Endothelial cell of umbilical vein (primary cell): ENCODE measurements around the gene CTDSPL. TPM values are rescaled to one million over a fixed set of nuclear protein-coding genes. Genes with fewer than 3 reads are reported as not detected.

Source experiments
- BruUV-seq: library from RNA; stranded (reverse); fragments of 400-500 nt; replicated peaks from 2 replicates; lab custom pipeline; 2021; lab: Mats Ljungman, UMichigan
- CTCF ChIA-PET: fragments of 300-600, 350-600 bp; sonication (Branson Sonifier 250); formaldehyde crosslinking; loops from one replicate; lab custom pipeline; 2021; ENCODE audit warnings: antibody characterized with exemption, inconsistent platforms; lab: Charles Lee
- POLR2A ChIA-PET: fragments of 300-600, 350-600 bp; sonication (Branson Sonifier 250); formaldehyde crosslinking; loops from one replicate; lab custom pipeline; 2021; ENCODE audit warnings: antibody characterized with exemption, inconsistent platforms; lab: Charles Lee
- DNase-seq: peaks from one replicate; pipeline ENCODE4 v3.0.0-alpha.2; 2011; ENCODE audit warnings: low read depth, low spot score
- FAIRE-seq: peaks from 2 replicates; lab custom pipeline; 2011; peaks lifted over from hg19 to GRCh38; lab: Jason Lieb, UNC
- H2AFZ ChIP-seq: 2 replicates; pipeline ENCODE4 v1.6.0; 2012; ENCODE audit warnings: low read depth, low read length, control low read depth, inconsistent platforms
- H3K27ac ChIP-seq: 2 replicates; pipeline ENCODE4 v1.5.1; 2011; ENCODE audit warnings: low read depth, mild to moderate bottlenecking, control low read depth, low read length, moderate library complexity; ENCODE audit not compliant: insufficient read depth
- H3K27me3 ChIP-seq, 2 experiments: 2 replicates each; pipeline versions ENCODE4 v1.6.0 to v1.6.1; 2011; ENCODE audit warnings: low read length in 2 of 2, mixed read lengths in 1 of 2; ENCODE audit not compliant: control insufficient read depth in 2 of 2, insufficient read depth in 2 of 2
- H3K36me3 ChIP-seq, 2 experiments: 2 replicates in 1 of 2; 3 replicates in 1 of 2; pipeline ENCODE4 v1.5.1; 2011; ENCODE audit warnings: low read length in 2 of 2, mild to moderate bottlenecking in 1 of 2, moderate library complexity in 1 of 2; ENCODE audit not compliant: control insufficient read depth in 2 of 2, insufficient read depth in 2 of 2; ENCODE audit errors: extremely low read depth in 1 of 2
- H3K4me1 ChIP-seq: 3 replicates; pipeline ENCODE4 v1.5.1; 2011; ENCODE audit warnings: mild to moderate bottlenecking, low read length; ENCODE audit not compliant: control insufficient read depth, insufficient read depth; ENCODE audit errors: extremely low read depth
- H3K4me2 ChIP-seq: 2 replicates; pipeline ENCODE4 v1.6.1; 2011; ENCODE audit warnings: low read length, control low read depth, mixed read lengths; ENCODE audit not compliant: insufficient read depth
- H3K4me3 ChIP-seq, 3 experiments: fragments of 200-600 bp in 1 of 3; sonication (generic), shearing (Covaris generic) in 1 of 3; replicated peaks in 1 of 3; 2 replicates each; pipeline ENCODE4 v1.5.1; 2011 to 2016; ENCODE audit warnings: control low read depth in 3 of 3, low read length in 3 of 3, mild to moderate bottlenecking in 2 of 3, inconsistent platforms in 1 of 3, low read depth in 1 of 3, moderate library complexity in 1 of 3; ENCODE audit not compliant: insufficient read depth in 1 of 3
- H3K79me2 ChIP-seq: 2 replicates; pipeline ENCODE4 v1.6.0; 2012; ENCODE audit warnings: low read length, inconsistent platforms; ENCODE audit not compliant: control insufficient read depth, insufficient read depth
- H3K9ac ChIP-seq: replicated peaks from 2 replicates; pipeline ENCODE3; 2011; ENCODE audit warnings: low read length, control low read depth; ENCODE audit not compliant: insufficient read depth; ENCODE audit errors: extremely low read depth
- H3K9me1 ChIP-seq: replicated peaks from 3 replicates; pipeline ENCODE4 v1.6.0; 2011; ENCODE audit warnings: mild to moderate bottlenecking, low read length; ENCODE audit not compliant: control insufficient read depth, insufficient read depth; ENCODE audit errors: extremely low read depth
- H3K9me3 ChIP-seq: replicated peaks from 2 replicates; pipeline ENCODE4 v1.5.1; 2012; ENCODE audit warnings: low read length, inconsistent platforms; ENCODE audit not compliant: control insufficient read depth, insufficient read depth
- H4K20me1 ChIP-seq: replicated peaks from 2 replicates; pipeline ENCODE3; 2011; ENCODE audit warnings: mild to moderate bottlenecking, low read length; ENCODE audit not compliant: control insufficient read depth, insufficient read depth; ENCODE audit errors: extremely low read depth
- CTCF ChIP-seq, 2 donors: IDR thresholded peaks; 1 replicate in 1 of 2; 2 replicates in 1 of 2; pipeline ENCODE4 v1.5.1; 2011; ENCODE audit warnings: low read length in 2 of 2, mild to moderate bottlenecking in 2 of 2, moderate library complexity in 2 of 2, control low read depth in 1 of 2, inconsistent platforms in 1 of 2, low read depth in 1 of 2; ENCODE audit not compliant: insufficient read depth in 1 of 2; ENCODE audit errors: extremely low read depth in 1 of 2
- EZH2 ChIP-seq: IDR thresholded peaks from 2 replicates; pipeline ENCODE4 v1.6.1; 2012; ENCODE audit warnings: borderline replicate concordance, low read depth, mild to moderate bottlenecking, moderate library complexity, low read length, inconsistent platforms; ENCODE audit not compliant: severe bottlenecking
- FOS ChIP-seq: IDR thresholded peaks from 2 replicates; pipeline ENCODE4 v1.6.1; 2011; ENCODE audit warnings: mild to moderate bottlenecking, low read length, moderate library complexity, borderline replicate concordance; ENCODE audit not compliant: insufficient read depth
- GATA2 ChIP-seq: IDR thresholded peaks from 2 replicates; pipeline ENCODE4 v1.7.0; 2011; ENCODE audit warnings: low read depth, mild to moderate bottlenecking, moderate library complexity, mixed read lengths, low read length; ENCODE audit not compliant: insufficient read length, insufficient read depth
- JUN ChIP-seq: IDR thresholded peaks from 2 replicates; pipeline ENCODE4 v1.6.1; 2011; ENCODE audit warnings: borderline replicate concordance, low read depth; ENCODE audit not compliant: insufficient read length, insufficient read depth
- MAX ChIP-seq: IDR thresholded peaks from 2 replicates; pipeline ENCODE4 v1.6.1; 2011; ENCODE audit not compliant: insufficient read depth, insufficient read length
- MYC ChIP-seq: IDR thresholded peaks from one replicate; pipeline ENCODE4 v1.6.1; 2011; ENCODE audit warnings: mild to moderate bottlenecking, low read depth, low read length
- POLR2A ChIP-seq: IDR thresholded peaks from 2 replicates; pipeline ENCODE4 v1.6.1; 2012; ENCODE audit warnings: low read depth, mild to moderate bottlenecking, control low read depth, low read length
- POLR2AphosphoS5 ChIP-seq: IDR thresholded peaks from 2 replicates; pipeline ENCODE4 v1.6.1; 2012; ENCODE audit warnings: low read depth, mild to moderate bottlenecking, control low read depth, low read length, moderate library complexity; ENCODE audit not compliant: insufficient read depth
- dilution Hi-C: fragments of 300-500 bp; cut with MboI; formaldehyde crosslinking; loops from one replicate; pipeline ENCODE4 v1.15.0; 2019; ENCODE audit warnings: low sequenced_read_pairs; ENCODE audit not compliant: extremely low pct_ligation_motif_present
- intact Hi-C: fragments of 100-400 bp; cut with micrococcal nuclease; formaldehyde crosslinking; loops from one replicate; pipeline ENCODE4 v1.10.0; 2022
- polyA plus RNA-seq, 4 experiments: library from polyadenylated mRNA; depleted of rRNA in 3 of 4; stranded (reverse) in 3 of 4; unstranded in 1 of 4; fragments of >200 nt; gene quantifications; 2 replicates each; pipeline versions ENCODE4 v1.2.1 to v1.2.3, GENCODE V29; 2011 to 2012; ENCODE audit warnings: missing spikeins in 1 of 4
- total RNA-seq: library from RNA; stranded (reverse); gene quantifications from 2 replicates; pipeline ENCODE4 v1.2.3, GENCODE V29; 2021

CTDSPL gene
- total and polyA plus RNA-seq, 2 donors (not counting 3 experiments of a cell fraction or from before 2014, with no cell fraction given) = 30.1 to 43.2 TPM

- ChIA-PET CTCF (interaction anchor here (0.8 to 1.1 kb wide), 2 partner anchors 19 to 25 kb away, joined by 4 to 5 read pairs; no protein-coding TSS in a partner anchor), POLR2A (no interaction called here)
- intact Hi-C loops = no loop called here
- dilution Hi-C loops = no loop called here
- peaks cover 10% of the 10 kb centered on the region for H3K4me1 ChIP-seq
- H3K27me3 ChIP-seq = no peaks in the 10 kb centered on the region
- H3K9ac ChIP-seq = no peak overlapping the region
- DNase-seq (no peak), FAIRE-seq (no peak)
- no peaks in the 10 kb centered on the region for H4K20me1 ChIP-seq
- no peak for TF ChIP-seq MYC
- TF ChIP-seq JUN = no peak
- TF ChIP-seq EZH2 = no peak
- TF ChIP-seq MAX = no peak
- TF ChIP-seq POLR2A = no peak
- no peak for TF ChIP-seq FOS
- TF ChIP-seq POLR2AphosphoS5 = no peak
- TF ChIP-seq GATA2 = no peak
- TF ChIP-seq CTCF (IDR thresholded peaks at IDR 0.05; ENCODE audit: extremely low read depth in 1 of 2, insufficient read depth in 1 of 2, low read depth in 1 of 2, low read length in 2 of 2) = no peak
- H3K36me3 ChIP-seq = peaks cover 0 to 2% of the 10 kb centered on the region in 2 experiments
- H3K27ac ChIP-seq = no peak overlapping the region
- no peaks in the 10 kb centered on the region for H3K9me3 ChIP-seq
- H2AFZ ChIP-seq = no peak overlapping the region
- H3K79me2 ChIP-seq = no peaks in the 10 kb centered on the region
- no peak overlapping the region for H3K4me3 ChIP-seq
- no peaks in the 10 kb centered on the region for H3K9me1 ChIP-seq
- no TSS peak for BruUV-seq
- H3K4me2 ChIP-seq = no peak overlapping the region
These were observed 160.6 kb downstream of the CTDSPL start for GRCh38 chr3:38022301-38022700.
